Activated T-cell treated with anti-CD3 and anti-CD28 coated beads for 4 hours (primary cell): Measurements from ENCODE around the gene CLCN4.

Experiments used
- DNase-seq: peaks from one replicate; pipeline ENCODE4 v3.0.0-alpha.2; 2020

Gene CLCN4

GRCh38 chrX:10133980-10134676, 22.6 kb upstream of the CLCN4 start:
- DNase-seq = no peak

- no peak for DNase-seq
These were observed 21.9 kb upstream of the CLCN4 start for GRCh38 chrX:10134921-10135320.

- DNase-seq = no peak
These were observed 21.0 kb upstream of the CLCN4 start for GRCh38 chrX:10135561-10136399.

- no peak for DNase-seq
These were observed 18.0 kb upstream of the CLCN4 start for GRCh38 chrX:10138726-10139125.

- DNase-seq = no peak
These were observed 16.5 kb upstream of the CLCN4 start for GRCh38 chrX:10140264-10140663.

GRCh38 chrX:10142041-10142599, 14.7 kb upstream of the CLCN4 start:
- DNase-seq = no peak

GRCh38 chrX:10143071-10143983, 13.4 kb upstream of the CLCN4 start:
- DNase-seq = no peak

GRCh38 chrX:10146346-10146745, 10.4 kb upstream of the CLCN4 start:
- DNase-seq = no peak

- DNase-seq = no peak
These were observed 4.7 kb upstream of the CLCN4 start for GRCh38 chrX:10152086-10152485.

- DNase-seq = no peak
These were observed 1.6 kb upstream of the CLCN4 start for GRCh38 chrX:10155137-10155536.

GRCh38 chrX:10157032-10157341, 212 bp downstream of the CLCN4 start:
- no peak for DNase-seq

GRCh38 chrX:10157543-10157942, 768 bp downstream of the CLCN4 start:
- DNase-seq = no peak

GRCh38 chrX:10158279-10159144, 1.7 kb downstream of the CLCN4 start:
- DNase-seq = no peak

- no peak for DNase-seq
These were observed 2.3 kb downstream of the CLCN4 start for GRCh38 chrX:10159145-10159468.

- no peak for DNase-seq
These were observed 3.4 kb downstream of the CLCN4 start for GRCh38 chrX:10160211-10160610.

GRCh38 chrX:10163031-10163430, 6.3 kb downstream of the CLCN4 start:
- DNase-seq = no peak

GRCh38 chrX:10164879-10165278, 8.1 kb downstream of the CLCN4 start:
- no peak for DNase-seq

- no peak for DNase-seq
These were observed 8.9 kb downstream of the CLCN4 start for GRCh38 chrX:10165580-10166247.

GRCh38 chrX:10166248-10166716, 9.5 kb downstream of the CLCN4 start:
- DNase-seq = no peak

- no peak for DNase-seq
These were observed 10.0 kb downstream of the CLCN4 start for GRCh38 chrX:10166731-10167151.

GRCh38 chrX:10167573-10167972, 10.8 kb downstream of the CLCN4 start:
- no peak for DNase-seq

GRCh38 chrX:10168226-10168625, 11.5 kb downstream of the CLCN4 start:
- DNase-seq = no peak
